HepG2 (cell line): ENCODE measurements around the gene ZBTB21. TPM values are rescaled to one million over a fixed set of nuclear protein-coding genes. Genes with fewer than 3 reads are reported as not detected.

Source experiments
- ARID3A ChIP-seq: IDR thresholded peaks from 2 replicates; pipeline ENCODE4 v1.6.1; 2012; ENCODE audit warnings: low read depth, low read length, improper control_type of control experiment
- CREM ChIP-seq, 2 experiments: sonication (generic) in 1 of 2; formaldehyde crosslinking in 1 of 2; IDR thresholded peaks; 2 replicates each; pipeline versions ENCODE4 v1.4.0 to v1.6.1; 2016 to 2020; ENCODE audit warnings: antibody characterized with exemption in 1 of 2, mild to moderate bottlenecking in 1 of 2, missing genetic modification reagents in 1 of 2
- HMG20B ChIP-seq: conservative IDR thresholded peaks from 2 replicates; pipeline ENCODE4 v1.6.1; 2016; ENCODE audit warnings: missing genetic modification reagents, missing compliant biosample characterization
- IKZF4 ChIP-seq: sonication (generic); formaldehyde crosslinking; IDR thresholded peaks from 2 replicates; pipeline ENCODE4 v1.5.1; 2020; ENCODE audit warnings: borderline replicate concordance, mild to moderate bottlenecking, low read depth, missing genetic modification reagents; ENCODE audit errors: not compliant biosample characterization
- IRF9 ChIP-seq: sonication (generic); formaldehyde crosslinking; IDR thresholded peaks from 2 replicates; pipeline ENCODE4 v1.8.0; 2022; ENCODE audit warnings: missing genetic modification reagents, mild to moderate bottlenecking, borderline replicate concordance
- RFXANK ChIP-seq: IDR thresholded peaks from 2 replicates; pipeline ENCODE4 v1.6.1; 2016
- SMAD9 ChIP-seq: sonication (generic); formaldehyde crosslinking; IDR thresholded peaks from 2 replicates; pipeline ENCODE4 v1.5.1; 2020; ENCODE audit warnings: mild to moderate bottlenecking, missing genetic modification reagents
- ZFP82 ChIP-seq: sonication (generic); formaldehyde crosslinking; IDR thresholded peaks from 2 replicates; pipeline ENCODE4 v1.5.1; 2020; ENCODE audit warnings: mild to moderate bottlenecking, missing genetic modification reagents, borderline replicate concordance
- ZMYM4 ChIP-seq: sonication (generic); formaldehyde crosslinking; IDR thresholded peaks from 2 replicates; pipeline ENCODE4 v1.8.1; 2023; ENCODE audit warnings: mild to moderate bottlenecking, missing genetic modification reagents
- ZNF224 ChIP-seq: sonication (generic); formaldehyde crosslinking; IDR thresholded peaks from 2 replicates; pipeline ENCODE4 v1.5.0; 2020; ENCODE audit warnings: mild to moderate bottlenecking, missing genetic modification reagents
- ZNF253 ChIP-seq: sonication (generic); formaldehyde crosslinking; IDR thresholded peaks from 2 replicates; pipeline ENCODE4 v1.8.0; 2022; ENCODE audit warnings: mild to moderate bottlenecking, missing genetic modification reagents, borderline replicate concordance
- ZNF598 ChIP-seq: sonication (generic); formaldehyde crosslinking; IDR thresholded peaks from 2 replicates; pipeline ENCODE4 v1.5.1; 2020; ENCODE audit warnings: mild to moderate bottlenecking, missing genetic modification reagents, borderline replicate concordance
- ZNF672 ChIP-seq: sonication (generic); formaldehyde crosslinking; IDR thresholded peaks from 2 replicates; pipeline ENCODE4 v1.8.1; 2022; ENCODE audit warnings: missing genetic modification reagents
- ZNF781 ChIP-seq: sonication (generic); formaldehyde crosslinking; IDR thresholded peaks from 2 replicates; pipeline ENCODE4 v1.5.1; 2020; ENCODE audit warnings: borderline replicate concordance, mild to moderate bottlenecking, missing genetic modification reagents; ENCODE audit errors: not compliant biosample characterization
- ZNF816 ChIP-seq: sonication (generic); formaldehyde crosslinking; IDR thresholded peaks from 2 replicates; pipeline ENCODE4 v1.8.0; 2022; ENCODE audit warnings: missing genetic modification reagents, mild to moderate bottlenecking, borderline replicate concordance
- ZNF883 ChIP-seq: sonication (generic); formaldehyde crosslinking; IDR thresholded peaks from 2 replicates; pipeline ENCODE4 v1.5.1; 2020; ENCODE audit warnings: mild to moderate bottlenecking, missing genetic modification reagents; ENCODE audit errors: not compliant biosample characterization
- polyA plus RNA-seq, 8 experiments: library from polyadenylated mRNA; depleted of rRNA in 3 of 8; stranded (reverse) in 7 of 8; unstranded in 1 of 8; fragments of >200 nt; fragmentation: Illumina TruSeq in 4 of 8; extraction: Trizol in 4 of 8; gene quantifications; 2 replicates each; pipeline versions ENCODE4 v1.2.1 to v1.2.3, GENCODE V29; 2011 to 2016; ENCODE audit warnings: low read depth in 4 of 8, missing spikeins in 1 of 8, mixed read lengths in 1 of 8; ENCODE audit not compliant: insufficient read depth in 1 of 8
- total RNA-seq, 5 experiments: library from RNA; depleted of rRNA; stranded (reverse); fragments of >200 nt; fragmentation: Illumina TruSeq; extraction: Trizol; gene quantifications; 2 replicates each; pipeline ENCODE4 v1.2.3, GENCODE V29; 2016; ENCODE audit warnings: low read depth in 1 of 5
- TF ChIP-seq, protein P1 (sequence below): sonication (generic); IDR thresholded peaks from 2 replicates; pipeline ENCODE4 v1.6.1; 2016; ENCODE audit warnings: low read depth, borderline replicate concordance
- TF ChIP-seq, protein P2 (sequence below): sonication (generic); formaldehyde crosslinking; IDR thresholded peaks from 2 replicates; pipeline ENCODE4 v1.4.0; 2020; ENCODE audit warnings: missing genetic modification reagents
- TF ChIP-seq, protein P3 (sequence below): sonication (generic); formaldehyde crosslinking; IDR thresholded peaks from 2 replicates; pipeline ENCODE4 v1.5.0; 2020; ENCODE audit warnings: missing genetic modification reagents, mild to moderate bottlenecking, borderline replicate concordance

ZBTB21 gene
- total and polyA plus RNA-seq, 2 of the 13 experiments (the other 11 are each of a cell fraction or from before 2014, with no cell fraction given) = 4.5 to 6.1 TPM

GRCh38 chr21:42009831-42010506 is at the start of gene ZBTB21 (continued):
- TF ChIP-seq IKZF4 (CRISPR knock-in tag) (peak; percentile 77), CREM (IDR thresholded peaks at IDR 0.05) (peak; percentile 97), CREM (CRISPR knock-in tag; IDR thresholded peaks at IDR 0.05) (peak; percentile 77; the same call in 1 of the 2 replicates), ZNF883 (CRISPR knock-in tag) (no peak), RFXANK (CRISPR knock-in tag) (no peak), ZMYM4 (CRISPR knock-in tag) (peak; percentile 10; the same call in 1 of the 2 replicates), ZNF781 (CRISPR knock-in tag) (no peak), ZNF816 (CRISPR knock-in tag) (no peak), ZFP82 (CRISPR knock-in tag) (no peak; the same call in 1 of the 2 replicates), IRF9 (CRISPR knock-in tag) (peak; percentile 45), HMG20B (CRISPR knock-in tag) (no peak), ZNF224 (CRISPR knock-in tag) (no peak), ARID3A (no peak), ZNF672 (CRISPR knock-in tag) (no peak), ZNF598 (CRISPR knock-in tag) (no peak), SMAD9 (CRISPR knock-in tag) (no peak), ZNF253 (no peak)
- TF ChIP-seq, protein P1, sequence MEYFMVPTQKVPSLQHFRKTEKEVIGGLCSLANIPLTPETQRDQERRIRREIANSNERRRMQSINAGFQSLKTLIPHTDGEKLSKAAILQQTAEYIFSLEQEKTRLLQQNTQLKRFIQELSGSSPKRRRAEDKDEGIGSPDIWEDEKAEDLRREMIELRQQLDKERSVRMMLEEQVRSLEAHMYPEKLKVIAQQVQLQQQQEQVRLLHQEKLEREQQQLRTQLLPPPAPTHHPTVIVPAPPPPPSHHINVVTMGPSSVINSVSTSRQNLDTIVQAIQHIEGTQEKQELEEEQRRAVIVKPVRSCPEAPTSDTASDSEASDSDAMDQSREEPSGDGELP = no peak
- TF ChIP-seq, protein P2, sequence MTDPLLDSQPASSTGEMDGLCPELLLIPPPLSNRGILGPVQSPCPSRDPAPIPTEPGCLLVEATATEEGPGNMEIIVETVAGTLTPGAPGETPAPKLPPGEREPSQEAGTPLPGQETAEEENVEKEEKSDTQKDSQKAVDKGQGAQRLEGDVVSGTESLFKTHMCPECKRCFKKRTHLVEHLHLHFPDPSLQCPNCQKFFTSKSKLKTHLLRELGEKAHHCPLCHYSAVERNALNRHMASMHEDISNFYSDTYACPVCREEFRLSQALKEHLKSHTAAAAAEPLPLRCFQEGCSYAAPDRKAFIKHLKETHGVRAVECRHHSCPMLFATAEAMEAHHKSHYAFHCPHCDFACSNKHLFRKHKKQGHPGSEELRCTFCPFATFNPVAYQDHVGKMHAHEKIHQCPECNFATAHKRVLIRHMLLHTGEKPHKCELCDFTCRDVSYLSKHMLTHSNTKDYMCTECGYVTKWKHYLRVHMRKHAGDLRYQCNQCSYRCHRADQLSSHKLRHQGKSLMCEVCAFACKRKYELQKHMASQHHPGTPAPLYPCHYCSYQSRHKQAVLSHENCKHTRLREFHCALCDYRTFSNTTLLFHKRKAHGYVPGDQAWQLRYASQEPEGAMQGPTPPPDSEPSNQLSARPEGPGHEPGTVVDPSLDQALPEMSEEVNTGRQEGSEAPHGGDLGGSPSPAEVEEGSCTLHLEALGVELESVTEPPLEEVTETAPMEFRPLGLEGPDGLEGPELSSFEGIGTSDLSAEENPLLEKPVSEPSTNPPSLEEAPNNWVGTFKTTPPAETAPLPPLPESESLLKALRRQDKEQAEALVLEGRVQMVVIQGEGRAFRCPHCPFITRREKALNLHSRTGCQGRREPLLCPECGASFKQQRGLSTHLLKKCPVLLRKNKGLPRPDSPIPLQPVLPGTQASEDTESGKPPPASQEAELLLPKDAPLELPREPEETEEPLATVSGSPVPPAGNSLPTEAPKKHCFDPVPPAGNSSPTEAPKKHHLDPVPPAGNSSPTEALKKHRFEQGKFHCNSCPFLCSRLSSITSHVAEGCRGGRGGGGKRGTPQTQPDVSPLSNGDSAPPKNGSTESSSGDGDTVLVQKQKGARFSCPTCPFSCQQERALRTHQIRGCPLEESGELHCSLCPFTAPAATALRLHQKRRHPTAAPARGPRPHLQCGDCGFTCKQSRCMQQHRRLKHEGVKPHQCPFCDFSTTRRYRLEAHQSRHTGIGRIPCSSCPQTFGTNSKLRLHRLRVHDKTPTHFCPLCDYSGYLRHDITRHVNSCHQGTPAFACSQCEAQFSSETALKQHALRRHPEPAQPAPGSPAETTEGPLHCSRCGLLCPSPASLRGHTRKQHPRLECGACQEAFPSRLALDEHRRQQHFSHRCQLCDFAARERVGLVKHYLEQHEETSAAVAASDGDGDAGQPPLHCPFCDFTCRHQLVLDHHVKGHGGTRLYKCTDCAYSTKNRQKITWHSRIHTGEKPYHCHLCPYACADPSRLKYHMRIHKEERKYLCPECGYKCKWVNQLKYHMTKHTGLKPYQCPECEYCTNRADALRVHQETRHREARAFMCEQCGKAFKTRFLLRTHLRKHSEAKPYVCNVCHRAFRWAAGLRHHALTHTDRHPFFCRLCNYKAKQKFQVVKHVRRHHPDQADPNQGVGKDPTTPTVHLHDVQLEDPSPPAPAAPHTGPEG (CRISPR knock-in tag) = 0 out of 2 replicates have a peak, but pooled peaks have one; percentile 25
- TF ChIP-seq, protein P3, sequence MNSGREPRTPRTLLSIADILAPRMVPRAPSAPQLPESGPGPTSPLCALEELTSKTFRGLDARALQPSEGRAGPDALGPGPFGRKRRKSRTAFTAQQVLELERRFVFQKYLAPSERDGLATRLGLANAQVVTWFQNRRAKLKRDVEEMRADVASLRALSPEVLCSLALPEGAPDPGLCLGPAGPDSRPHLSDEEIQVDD (CRISPR knock-in tag) = peak; percentile 33; the same call in 1 of the 2 replicates
